Measurements from ENCODE around the gene PGM2. TPM values are rescaled to one million over a fixed set of nuclear protein-coding genes. Genes with fewer than 3 reads are reported as not detected.

Gene PGM2
- 33.8 TPM for total RNA-seq

DNA sequence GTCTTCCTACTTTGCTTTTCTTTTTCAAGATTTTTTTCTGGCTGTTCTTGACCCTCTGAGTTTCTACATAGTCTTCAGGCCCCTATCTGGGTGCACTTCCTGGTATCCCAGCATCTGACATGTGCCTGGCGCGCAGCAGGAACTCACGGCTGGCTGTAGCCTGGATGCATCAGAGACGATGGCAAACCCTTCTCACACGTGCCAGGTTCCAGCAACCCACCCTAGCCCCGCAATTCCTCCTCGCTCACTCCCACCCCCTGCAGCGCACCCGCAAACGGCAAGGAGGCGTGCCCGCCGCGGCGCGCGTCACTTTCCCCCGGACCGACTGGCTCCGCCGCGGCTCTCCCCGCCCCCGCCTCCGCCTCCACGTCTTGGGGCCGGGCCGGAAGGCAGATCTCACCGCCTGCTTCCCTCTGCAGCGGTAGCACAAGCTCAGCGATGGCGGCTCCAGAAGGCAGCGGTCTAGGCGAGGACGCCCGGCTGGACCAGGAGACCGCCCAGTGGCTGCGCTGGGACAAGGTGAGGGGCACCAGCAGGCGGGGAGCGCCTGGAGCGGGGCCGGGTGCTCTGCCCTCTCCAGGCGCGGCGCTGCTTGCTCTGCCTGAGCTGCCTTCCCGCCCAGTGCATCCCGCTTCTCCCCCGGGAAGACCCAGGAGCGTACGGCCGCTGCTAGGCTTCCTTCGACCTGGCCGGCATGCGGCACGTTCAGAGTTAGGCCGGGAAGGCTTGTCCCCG lies at the start of gene PGM2:
PGM2 (plus strand) TSS at position 392 of the 735 bp plus-strand sequence; CDS start at position 439, 47 bp downstream.

DNA sequence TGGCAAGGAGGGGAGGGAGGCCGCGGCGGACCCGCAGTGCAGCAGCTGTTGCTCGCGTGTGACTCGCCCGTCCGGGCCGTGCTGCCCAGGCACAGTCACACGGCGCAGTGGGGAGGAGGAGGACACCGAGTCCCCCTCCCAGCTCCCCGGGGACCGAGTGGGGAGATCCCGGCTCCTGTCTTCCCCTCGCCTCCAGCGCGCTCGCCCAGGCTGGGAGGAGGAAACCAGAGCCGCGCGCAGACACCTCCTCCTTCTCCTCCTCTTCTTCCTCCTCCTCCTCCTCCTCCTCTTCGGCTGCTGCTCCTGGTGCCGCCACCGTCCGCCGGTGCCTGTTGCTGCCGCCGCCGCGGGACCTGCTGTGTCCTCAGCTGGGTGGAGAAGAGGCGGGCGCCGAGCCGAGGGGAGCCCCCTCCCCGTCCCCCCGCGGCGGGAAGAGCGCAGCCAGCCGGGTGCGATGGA lies 64.3 kb downstream of the PGM2 start, which contains the start of gene TBC1D1:
TBC1D1 (plus strand) TSS at position 284 of the 459 bp plus-strand sequence. CDS start 11,012 bp downstream, outside the sequence.

Other genes starting within 250 kb of the PGM2 start
- 65.0 TPM for gene RELL1, start 140.3 kb upstream of the PGM2 start, total RNA-seq
- gene TBC1D1, start 64.4 kb downstream of the PGM2 start, total RNA-seq, result 186 TPM
- gene PTTG2, start 133.7 kb downstream of the PGM2 start, total RNA-seq, result 0.82 TPM

Data from metanephros (tissue), 1 donor.